ENCODE data around the gene SPDYE1.
"Not testable (repeated sequence)": the region's sequence is repeated elsewhere in the genome, so short reads cannot be mapped to it uniquely, and the experiment has no call there.

GRCh38 chr7:43997532-43997931, at the start of gene SPDYE1:
- not testable (repeated sequence) for TF ChIP-seq CTCF, POLR2A (IDR thresholded peaks at IDR 0.05)
